HG03066 (cell line): ENCODE measurements around the gene SF3B5.
"Not testable (repeated sequence)": the region's sequence is repeated elsewhere in the genome, so short reads cannot be mapped to it uniquely, and the experiment has no call there.

ENCODE experiments used
- ATAC-seq: cut with Tn5 transposase; IDR thresholded peaks from one replicate; pipeline ENCODE4 v1.9.1; 2021; ENCODE audit warnings: low read depth; ENCODE audit not compliant: unreplicated experiment

SF3B5 gene

GRCh38 chr6:144095134-144096002 is at the start of gene SF3B5:
Gene SF3B5, minus strand, starts transcription at chr6:144095573. Its CDS starts 76 bp downstream, at chr6:144095497.
- ATAC-seq = peak; percentile 94

DNA sequence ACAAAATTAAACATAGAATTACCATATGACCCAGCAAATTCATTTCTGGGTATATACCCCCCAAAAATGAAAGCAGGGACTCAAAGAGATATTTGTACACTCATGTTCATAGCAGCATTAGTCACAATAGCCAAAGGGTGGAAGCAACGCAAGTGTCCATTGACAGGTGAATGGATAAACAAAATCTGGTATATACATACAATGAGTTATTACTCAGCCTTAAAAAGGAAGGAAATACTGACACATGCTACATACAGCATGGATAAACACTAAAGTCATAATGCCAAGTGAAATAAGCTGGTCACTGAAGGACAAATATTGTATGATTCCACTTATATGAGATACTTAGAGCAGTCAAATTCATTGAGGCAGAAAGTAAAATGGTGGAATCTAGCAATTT is 49.6 kb upstream of the SF3B5 start:
- no peak for ATAC-seq

GRCh38 chr6:144143878-144144277 is 48.5 kb upstream of the SF3B5 start:
- no peak for ATAC-seq

GRCh38 chr6:144143106-144143505 is 47.7 kb upstream of the SF3B5 start:
- no peak for ATAC-seq

DNA sequence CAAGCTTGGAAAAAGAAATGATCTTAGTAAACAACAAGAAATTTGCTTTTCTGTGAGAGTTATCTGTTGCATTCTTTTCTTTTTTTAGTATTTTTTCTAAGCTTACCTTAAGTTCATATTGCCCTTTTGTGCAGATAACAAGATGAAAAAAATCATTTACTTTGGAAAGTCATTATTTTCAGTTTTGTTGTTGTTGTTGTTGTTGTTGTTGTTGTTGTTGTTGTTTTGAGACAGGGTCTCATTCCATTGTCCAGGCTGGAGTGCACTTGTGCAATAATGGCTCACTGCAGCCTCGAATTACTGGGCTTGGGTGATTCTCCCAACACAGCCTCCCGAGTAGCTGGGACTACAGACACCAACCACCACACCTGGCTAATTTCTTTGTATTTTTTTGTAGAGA is 46.1 kb upstream of the SF3B5 start:
- ATAC-seq = no peak

DNA sequence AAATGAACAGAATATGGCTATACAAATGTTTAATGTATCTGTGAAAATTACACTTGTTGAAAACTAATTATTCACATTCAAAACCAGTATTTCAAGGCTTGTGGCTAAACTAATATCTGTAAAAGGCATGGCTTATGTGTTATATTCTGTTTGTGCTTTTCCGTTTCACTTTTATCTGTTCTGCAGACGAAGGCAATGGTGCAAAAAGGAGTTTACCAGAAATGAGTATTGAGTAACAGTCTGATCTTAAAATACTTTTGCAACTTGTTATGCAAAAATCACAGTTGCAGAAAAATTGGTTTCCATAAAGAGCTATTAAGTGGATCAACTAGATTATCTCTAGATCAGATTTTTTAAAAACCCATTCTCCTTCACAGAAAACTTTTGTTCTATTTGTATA is 45.5 kb upstream of the SF3B5 start:
- ATAC-seq = peak; percentile 85

GRCh38 chr6:144139817-144140216 is 44.4 kb upstream of the SF3B5 start:
- no peak for ATAC-seq

DNA sequence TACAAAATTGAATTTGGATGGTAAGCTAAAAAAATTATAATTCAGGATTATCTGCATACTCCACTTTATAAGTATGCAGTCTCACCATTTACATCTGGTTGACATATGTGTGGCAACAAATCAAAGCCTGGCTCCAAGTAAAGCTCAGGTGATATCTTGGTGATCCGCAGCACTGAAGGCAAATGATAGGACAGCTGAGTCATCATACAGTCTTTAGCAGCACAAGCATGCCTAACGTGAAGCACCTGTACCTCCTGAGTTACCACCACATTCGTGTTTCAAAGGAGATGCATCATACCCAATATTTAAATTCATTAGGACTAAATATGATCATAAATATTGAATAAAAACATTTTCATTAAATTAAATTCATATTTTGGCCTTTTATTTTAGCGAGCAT is 43.2 kb upstream of the SF3B5 start:
- no peak for ATAC-seq

- ATAC-seq = no peak
Observed at GRCh38 chr6:144134737-144135136, 39.4 kb upstream of the SF3B5 start.

- ATAC-seq = no peak
Observed at GRCh38 chr6:144134176-144134575, 38.8 kb upstream of the SF3B5 start.

GRCh38 chr6:144133225-144133821 is 38.0 kb upstream of the SF3B5 start:
- no peak for ATAC-seq

DNA sequence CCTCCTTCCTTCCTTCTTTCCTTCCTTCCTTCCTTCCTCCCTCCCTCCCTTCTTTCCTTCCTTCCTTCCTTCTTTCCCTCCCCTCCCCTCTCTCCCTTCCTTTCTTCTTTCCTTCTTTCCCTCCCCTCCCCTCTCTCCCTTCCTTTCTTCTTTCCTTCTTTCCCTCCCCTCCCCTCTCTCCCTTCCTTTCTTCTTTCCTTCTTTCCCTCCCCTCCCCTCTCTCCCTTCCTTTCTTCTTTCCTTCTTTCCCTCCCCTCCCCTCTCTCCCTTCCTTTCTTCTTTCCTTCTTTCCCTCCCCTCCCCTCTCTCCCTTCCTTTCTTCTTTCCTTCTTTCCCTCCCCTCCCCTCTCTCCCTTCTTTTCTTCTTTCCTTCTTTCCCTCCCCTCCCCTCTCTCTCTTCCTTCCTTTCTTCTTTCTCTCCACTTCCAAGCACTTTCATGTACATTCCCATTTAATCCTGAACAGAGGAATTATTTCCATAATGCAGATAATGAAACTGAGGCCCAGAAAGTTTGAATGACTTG is 36.9 kb upstream of the SF3B5 start:
- ATAC-seq = not testable (repeated sequence)

- no peak for ATAC-seq
Observed at GRCh38 chr6:144131248-144131709, 35.9 kb upstream of the SF3B5 start.

GRCh38 chr6:144129469-144129868 is 34.1 kb upstream of the SF3B5 start:
- ATAC-seq = no peak

GRCh38 chr6:144127097-144127496 is 31.7 kb upstream of the SF3B5 start:
- ATAC-seq = peak; percentile 57

DNA sequence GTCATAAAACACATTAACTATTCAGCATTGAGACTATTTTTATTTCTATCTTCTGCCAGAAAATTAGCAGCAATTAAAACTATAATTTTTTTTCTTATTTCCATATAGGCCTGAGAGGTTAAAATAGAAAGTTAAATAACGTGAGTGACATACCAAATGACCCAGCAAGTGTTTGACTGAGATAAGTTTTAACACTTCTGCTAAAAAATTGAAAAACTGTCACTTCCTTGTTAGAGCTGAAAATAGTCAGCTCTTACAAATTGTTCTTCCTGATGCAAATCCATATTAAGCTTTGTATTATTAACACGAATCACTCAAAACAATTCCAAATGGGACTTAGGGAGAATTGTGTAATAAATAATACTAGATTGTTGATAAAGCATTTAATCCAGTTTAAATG is 28.5 kb upstream of the SF3B5 start:
- no peak for ATAC-seq

- no peak for ATAC-seq
Observed at GRCh38 chr6:144123421-144123820, 28.0 kb upstream of the SF3B5 start.

- ATAC-seq = no peak
Observed at GRCh38 chr6:144122861-144123260, 27.5 kb upstream of the SF3B5 start.

DNA sequence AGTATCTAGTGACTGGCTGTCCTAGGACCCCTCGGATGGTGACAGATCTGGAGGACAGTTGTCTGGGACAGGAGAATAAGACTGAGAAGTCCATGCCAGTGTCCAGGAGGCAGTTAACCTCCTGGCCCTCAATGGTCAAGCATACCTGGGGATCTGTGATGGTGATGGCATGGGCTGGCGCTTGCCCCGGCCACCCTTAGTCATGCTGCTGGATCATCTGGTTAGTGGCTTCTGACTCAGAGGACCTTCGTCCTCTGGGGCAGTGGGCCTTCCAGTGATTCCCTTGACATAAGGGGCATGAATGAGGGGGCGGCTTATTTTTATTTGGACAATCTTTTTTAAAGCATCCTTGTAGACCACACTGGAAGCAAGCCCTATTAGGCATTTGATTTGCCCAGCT is 24.0 kb upstream of the SF3B5 start:
- no peak for ATAC-seq

DNA sequence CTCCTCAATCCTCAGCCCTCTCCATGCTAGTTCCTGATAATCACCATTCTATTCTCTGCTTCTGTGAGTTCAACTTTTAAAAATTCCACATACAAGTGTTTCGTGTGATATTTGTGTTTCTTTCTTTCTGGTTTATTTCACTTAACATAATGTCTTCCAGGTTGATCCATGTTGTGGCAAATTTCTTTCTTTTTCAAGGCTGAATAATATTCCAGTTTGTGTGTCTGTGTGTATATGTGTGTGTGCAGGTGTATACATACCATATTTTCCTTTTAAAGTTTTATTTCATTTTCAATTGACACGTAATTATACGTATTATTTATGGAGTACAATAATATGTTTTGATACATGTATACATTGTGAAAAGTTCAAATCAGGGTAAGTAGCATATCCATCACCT is 19.8 kb upstream of the SF3B5 start:
- ATAC-seq = no peak

DNA sequence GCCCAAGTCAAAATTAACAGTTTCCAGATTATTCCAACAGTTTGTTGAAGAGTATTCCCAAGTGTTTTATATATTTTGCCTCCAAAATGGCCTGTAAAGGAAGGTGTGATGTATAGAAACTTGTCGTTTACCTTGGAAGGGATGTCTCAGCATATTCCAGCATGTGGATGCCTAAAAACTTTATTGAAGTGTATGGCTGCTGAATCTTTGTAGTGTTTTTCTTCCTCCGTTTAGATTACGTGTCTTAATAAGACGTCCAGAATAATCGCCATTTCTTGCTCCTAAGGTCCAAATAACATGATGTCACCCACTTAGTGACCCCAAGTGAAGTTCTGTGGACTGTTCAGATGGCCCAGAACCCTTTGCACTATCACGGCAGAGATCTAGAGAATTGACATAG is 18.0 kb upstream of the SF3B5 start:
- no peak for ATAC-seq

- ATAC-seq = no peak
Observed at GRCh38 chr6:144110210-144110609, 14.8 kb upstream of the SF3B5 start.
